WI38 (cell line): Measurements from ENCODE around the gene NSG2.

Experiments
- H3K4me3 ChIP-seq: 2 replicates; pipeline ENCODE4 v1.5.1; 2011; ENCODE audit warnings: low read depth, mild to moderate bottlenecking, control low read depth, low read length
- CTCF ChIP-seq: IDR thresholded peaks from 2 replicates; pipeline ENCODE4 v1.5.1; 2012; ENCODE audit warnings: low read depth, mild to moderate bottlenecking, control low read depth, low read length

Gene NSG2

GRCh38 chr5:174045470-174046025 is at the start of gene NSG2:
TSS of gene NSG2 (plus strand) at chr5:174045706. CDS start at chr5:174046756, 1,050 bp downstream.
- no peak within 1 kb of the TSS for H3K4me3 ChIP-seq
- peak; percentile 34; the same call in 1 of the 2 replicates for TF ChIP-seq CTCF

- H3K4me3 ChIP-seq = no peak overlapping the region
- no peak for TF ChIP-seq CTCF
Measured at GRCh38 chr5:173997331-173997730, 48.2 kb upstream of the NSG2 start.

- no peak for TF ChIP-seq CTCF
- H3K4me3 ChIP-seq = no peak overlapping the region
Measured at GRCh38 chr5:173998531-173998930, 47.0 kb upstream of the NSG2 start.

- H3K4me3 ChIP-seq = no peak overlapping the region
- TF ChIP-seq CTCF = no peak
Measured at GRCh38 chr5:174000076-174000475, 45.4 kb upstream of the NSG2 start.

GRCh38 chr5:174003795-174004194 is 41.7 kb upstream of the NSG2 start:
- no peak overlapping the region for H3K4me3 ChIP-seq
- no peak for TF ChIP-seq CTCF

- no peak for TF ChIP-seq CTCF
- no peak overlapping the region for H3K4me3 ChIP-seq
Measured at GRCh38 chr5:174008922-174009321, 36.6 kb upstream of the NSG2 start.

GRCh38 chr5:174010365-174010764 is 35.1 kb upstream of the NSG2 start:
- TF ChIP-seq CTCF = no peak
- no peak overlapping the region for H3K4me3 ChIP-seq
